HG03064 (cell line): ENCODE results near the gene MAST2.
"Not testable (repeated sequence)": the region's sequence is repeated elsewhere in the genome, so short reads cannot be mapped to it uniquely, and the experiment has no call there.

Experiments
- ATAC-seq: cut with Tn5 transposase; IDR thresholded peaks from one replicate; pipeline ENCODE4 v1.9.1; 2021; ENCODE audit warnings: low read depth; ENCODE audit not compliant: unreplicated experiment

Gene MAST2

GRCh38 chr1:45857101-45857700, 53.8 kb downstream of the MAST2 start:
- ATAC-seq, result no peak

GRCh38 chr1:45857755-45858492, 54.5 kb downstream of the MAST2 start:
- ATAC-seq, result not testable (repeated sequence)

DNA sequence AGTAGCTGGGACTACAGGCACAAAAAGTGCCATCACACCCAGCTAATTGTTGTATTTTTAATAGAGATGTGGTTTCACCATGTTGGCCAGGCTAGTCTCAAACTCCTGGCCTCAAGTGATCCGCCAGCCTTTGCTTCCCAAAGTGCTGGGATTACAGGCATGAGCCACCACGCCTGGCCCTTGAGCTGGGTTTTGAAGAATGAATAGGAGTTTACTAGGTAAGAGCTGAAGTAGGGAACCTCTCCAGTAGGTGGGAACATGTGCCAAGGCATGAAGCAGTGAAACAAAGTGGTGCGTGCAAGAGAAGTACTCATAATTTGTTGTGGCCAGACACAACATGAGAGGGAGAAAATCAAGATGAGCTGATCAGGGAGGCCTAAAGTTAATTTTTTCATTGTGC, 55.8 kb downstream of the MAST2 start:
- no peak for ATAC-seq

GRCh38 chr1:45862008-45862407, 58.6 kb downstream of the MAST2 start:
- no peak for ATAC-seq

GRCh38 chr1:45863218-45863617, 59.8 kb downstream of the MAST2 start:
- ATAC-seq, result no peak

DNA sequence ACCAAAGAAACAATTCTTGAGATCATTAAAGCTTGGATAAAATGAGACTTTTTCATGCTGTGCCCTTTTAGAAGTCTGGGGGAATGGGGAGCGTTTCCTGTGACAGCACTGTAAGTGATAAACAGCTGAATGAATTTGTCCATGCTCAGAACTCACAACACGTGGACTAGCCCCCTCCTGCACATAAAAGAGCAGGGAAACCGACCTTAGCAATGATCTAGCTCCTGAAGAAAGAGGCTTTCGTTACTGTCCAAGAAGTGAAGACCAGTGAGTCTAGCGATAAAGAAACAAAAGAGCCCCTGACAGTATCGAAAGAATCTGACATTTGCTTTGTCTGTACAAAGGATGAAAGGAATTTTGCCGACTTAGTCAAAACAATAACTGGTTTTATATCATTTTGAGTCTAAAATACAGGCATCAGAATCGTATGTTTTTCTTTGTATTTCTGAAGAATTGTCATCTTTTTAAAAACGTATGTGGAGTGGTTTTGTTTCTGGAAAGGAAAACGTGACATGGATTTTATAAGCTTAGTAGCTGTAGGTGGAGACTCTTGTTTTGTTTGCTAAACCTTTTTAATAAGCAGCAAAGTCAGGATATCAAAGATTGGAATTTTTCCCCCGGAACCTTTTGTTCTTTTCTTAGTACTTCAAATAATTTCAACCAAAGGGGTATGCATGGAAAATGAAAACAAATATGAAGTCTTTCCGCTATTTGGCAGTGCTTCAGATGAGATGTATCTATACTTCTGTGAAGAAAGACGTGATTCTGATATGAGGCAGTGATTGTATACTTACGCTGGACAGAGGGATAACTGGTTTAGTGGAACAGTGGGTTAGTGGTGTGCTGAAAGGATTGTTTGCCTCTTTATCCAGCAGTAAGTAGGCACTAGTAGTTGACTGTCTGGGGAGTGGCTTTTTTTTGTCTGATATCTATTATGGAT, 61.0 kb downstream of the MAST2 start:
- no peak for ATAC-seq

DNA sequence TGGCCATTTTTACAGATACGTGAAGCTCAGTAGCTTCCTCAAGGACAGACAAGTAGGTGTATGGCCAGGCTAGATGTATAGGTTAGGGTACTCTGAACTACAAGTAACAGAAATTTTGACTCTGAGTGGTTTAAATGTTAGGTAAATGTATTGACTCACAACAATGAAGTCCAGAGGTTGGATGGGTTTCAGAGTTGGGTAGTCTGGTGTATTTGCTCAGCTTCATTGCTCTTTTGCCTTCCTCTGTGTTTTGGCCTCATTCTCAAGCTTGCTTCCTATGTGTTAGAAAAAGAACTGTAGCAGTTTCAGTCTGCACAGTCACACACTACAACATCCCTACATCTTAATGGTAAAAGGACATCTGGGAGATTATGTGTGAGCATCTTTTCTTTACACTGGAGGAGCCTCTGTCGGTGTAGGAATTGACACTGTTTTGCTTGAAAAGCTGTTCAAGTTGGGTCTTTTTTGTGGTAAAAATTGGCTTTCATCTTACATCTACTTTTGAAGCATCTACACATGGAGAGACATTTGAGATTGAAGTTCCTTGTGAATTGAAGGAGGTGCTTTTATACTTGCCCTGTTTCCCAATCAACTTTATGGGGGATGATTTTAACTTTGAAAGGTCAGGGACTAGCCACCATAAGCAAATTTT, 64.4 kb downstream of the MAST2 start:
- no peak for ATAC-seq

DNA sequence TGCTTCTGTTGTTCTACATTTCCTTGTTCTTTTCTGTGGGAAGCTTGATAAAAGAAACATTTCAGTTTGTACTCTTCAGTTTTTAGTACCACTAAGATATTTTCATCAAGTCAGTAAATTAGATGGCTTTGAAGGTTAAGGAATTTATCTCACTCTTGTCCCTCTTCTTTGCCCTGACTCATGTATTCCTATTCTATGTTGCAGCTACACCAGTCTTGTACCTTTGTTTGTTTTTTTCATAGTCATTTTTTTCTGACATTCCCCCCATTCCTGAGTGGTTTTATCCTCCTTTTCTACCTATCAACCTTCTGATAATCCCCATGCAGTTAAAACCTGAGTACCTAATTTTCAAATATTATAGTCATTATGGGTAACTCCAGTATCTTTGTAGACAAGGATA, 65.4 kb downstream of the MAST2 start:
- no peak for ATAC-seq

DNA sequence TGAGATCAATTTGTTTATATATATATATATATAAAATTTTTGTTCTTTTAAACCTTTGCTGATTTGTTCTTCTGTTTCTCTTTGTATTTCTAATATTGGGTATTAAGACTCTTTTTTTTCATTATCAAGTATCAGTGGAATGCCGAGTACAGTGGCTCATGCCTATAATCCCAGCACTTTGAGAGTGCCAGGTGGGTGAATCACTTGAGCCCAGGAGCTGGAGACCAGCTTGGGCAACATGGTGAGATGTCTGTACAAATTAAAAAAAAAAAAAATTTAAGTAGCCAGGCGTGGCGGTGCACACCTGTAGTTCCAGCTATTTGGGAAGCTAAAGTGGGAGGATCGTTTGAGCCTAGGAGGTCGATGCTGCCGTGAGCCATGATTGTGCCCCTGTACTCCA, 67.1 kb downstream of the MAST2 start:
- no peak for ATAC-seq

DNA sequence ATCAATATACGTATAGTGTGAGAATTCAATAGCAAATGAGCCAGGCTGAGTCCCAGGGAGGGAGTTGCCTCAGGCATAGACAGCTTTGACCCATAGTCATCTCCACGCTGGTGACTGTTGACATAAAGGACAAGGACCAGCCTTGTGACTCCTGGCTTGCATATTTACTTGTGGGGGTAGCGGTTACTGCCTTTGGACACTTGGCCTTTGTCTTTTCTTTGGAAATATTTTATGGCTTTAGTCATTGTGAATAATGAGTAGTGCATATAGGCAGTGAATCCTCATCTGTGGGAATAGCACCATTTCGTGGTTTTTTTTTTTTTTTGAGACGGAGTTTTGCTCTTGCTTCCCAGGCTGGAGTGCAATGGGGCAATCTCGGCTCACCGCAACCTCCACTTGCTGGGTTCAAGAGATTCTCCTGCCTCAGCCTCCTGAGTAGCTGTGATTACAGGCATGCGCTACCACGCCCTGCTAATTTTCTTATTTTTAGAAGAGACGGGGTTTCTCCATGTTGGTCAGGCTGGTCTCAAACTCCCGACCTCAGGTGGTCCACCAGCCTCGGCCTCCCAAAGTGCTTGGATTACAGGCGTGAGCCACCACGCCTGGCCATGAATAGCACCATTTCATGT, 68.9 kb downstream of the MAST2 start:
- ATAC-seq, result not testable (repeated sequence)

- no peak for ATAC-seq
Measured at GRCh38 chr1:45876000-45876617, 72.7 kb downstream of the MAST2 start.

- no peak for ATAC-seq
Measured at GRCh38 chr1:45877264-45877663, 73.9 kb downstream of the MAST2 start.

GRCh38 chr1:45879885-45880598, 76.6 kb downstream of the MAST2 start:
- no peak for ATAC-seq

GRCh38 chr1:45880930-45881329, 77.5 kb downstream of the MAST2 start:
- ATAC-seq, result no peak

DNA sequence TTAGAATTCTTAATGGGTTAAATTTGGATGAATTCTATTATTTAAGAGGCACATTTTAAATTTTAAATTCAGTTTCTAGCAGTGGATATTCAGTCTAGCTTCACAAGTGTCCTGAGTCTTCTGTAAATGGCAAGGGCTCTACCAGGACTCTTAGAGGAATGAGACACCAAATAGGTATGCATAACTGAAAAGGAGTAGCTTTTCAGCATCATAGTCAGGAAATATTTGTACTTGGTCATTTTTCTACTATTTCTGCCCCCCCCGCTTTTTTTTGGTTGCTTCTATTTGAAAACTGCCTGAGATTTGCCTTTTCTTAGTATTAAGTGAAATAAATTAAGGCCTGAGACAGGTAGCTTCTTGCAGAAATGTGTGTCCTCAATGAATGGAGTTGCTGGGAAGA, 80.2 kb downstream of the MAST2 start:
- ATAC-seq, result no peak

DNA sequence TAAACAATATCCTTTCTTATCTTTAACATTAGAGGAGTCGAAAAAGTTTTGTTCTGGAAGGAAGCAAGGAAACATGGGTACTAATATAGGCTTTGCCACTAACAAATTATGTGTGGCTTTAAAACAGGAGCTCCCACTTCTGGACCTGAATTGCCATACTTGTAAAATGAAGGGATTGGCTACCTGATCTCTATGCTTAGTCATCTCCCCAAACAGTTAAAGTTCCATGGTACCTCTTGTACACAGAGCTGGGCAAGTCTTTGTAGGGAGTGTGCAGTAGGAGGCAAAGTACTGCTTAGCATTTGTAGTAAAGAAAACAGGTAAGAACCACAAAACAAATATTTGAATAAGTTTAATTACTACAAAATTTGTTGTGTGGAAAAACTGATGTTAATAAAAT, 81.3 kb downstream of the MAST2 start:
- ATAC-seq, result no peak

- no peak for ATAC-seq
Measured at GRCh38 chr1:45886229-45886628, 82.8 kb downstream of the MAST2 start.

- no peak for ATAC-seq
Measured at GRCh38 chr1:45887156-45887842, 83.9 kb downstream of the MAST2 start.

DNA sequence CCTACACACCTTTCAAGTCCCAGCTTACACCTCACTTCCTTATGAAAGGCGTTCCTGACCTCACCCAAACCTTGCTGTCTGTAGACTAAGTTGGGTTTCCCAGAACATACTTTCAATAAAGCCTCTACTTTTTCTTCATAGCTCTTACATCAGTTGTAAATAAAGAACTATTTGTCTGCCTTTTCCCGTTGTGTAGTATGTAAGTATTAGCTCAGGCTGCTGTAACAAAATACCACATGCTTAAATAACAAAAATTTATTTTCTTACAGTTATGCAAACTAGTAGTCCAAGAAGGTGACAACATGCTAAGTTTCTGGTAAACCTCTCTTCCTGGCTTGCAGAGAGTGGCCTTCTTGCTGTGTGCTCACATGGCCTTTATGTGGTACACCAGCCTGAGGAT, 86.7 kb downstream of the MAST2 start:
- ATAC-seq, result no peak
